Erythroblast (primary cell): ENCODE measurements around the gene FER1L5.

ENCODE experiments used
- GATA1 ChIP-seq: IDR thresholded peaks from 2 replicates; pipeline ENCODE4 v1.6.1; 2011; ENCODE audit warnings: low read depth, mild to moderate bottlenecking, control low read depth, low read length, moderate library complexity
- POLR2A ChIP-seq: IDR thresholded peaks from 2 replicates; pipeline ENCODE4 v1.6.1; 2011; ENCODE audit warnings: mild to moderate bottlenecking, low read length

GRCh38 chr2:96727431-96727830 is 84.9 kb downstream of the FER1L5 start:
- TF ChIP-seq POLR2A: no peak
- no peak for TF ChIP-seq GATA1
